VCaP (cell line): ENCODE measurements around the gene OOEP.

Experiments used
- H3K27ac ChIP-seq: fragments of 450-650 bp; 2 replicates; pipeline ENCODE4 v1.5.1; 2017
- TF ChIP-seq, protein P1 (sequence below): fragments of 450-650 bp; conservative IDR thresholded peaks from 2 replicates; pipeline ENCODE4 v1.5.1; 2017; ENCODE audit warnings: mild to moderate bottlenecking, moderate library complexity

Gene OOEP

DNA sequence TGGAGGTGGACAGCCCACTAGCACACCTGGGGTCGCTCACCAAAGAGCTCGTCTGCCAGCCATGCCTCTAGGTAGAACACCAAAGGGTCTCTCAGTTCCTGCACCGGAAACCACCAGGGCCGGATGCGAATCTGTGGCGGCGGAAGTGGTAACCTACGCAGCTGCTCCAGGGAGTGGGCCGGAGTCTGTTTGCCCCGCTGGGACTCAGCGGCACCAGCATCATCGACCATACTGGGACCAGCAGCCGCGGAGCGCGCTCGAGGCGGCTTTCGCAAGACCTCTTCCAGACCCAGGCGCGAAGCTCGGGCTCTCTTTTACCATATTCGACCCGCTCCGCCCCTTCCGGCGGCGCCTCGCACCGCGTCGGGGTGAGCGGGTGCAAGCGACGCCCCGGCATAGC, at the start of gene OOEP:
OOEP (minus strand) TSS at position 335 of the 400 bp plus-strand sequence; CDS start at position 230, 105 bp downstream.
- H3K27ac ChIP-seq: no peak within 1 kb of the TSS
- TF ChIP-seq, protein P1, sequence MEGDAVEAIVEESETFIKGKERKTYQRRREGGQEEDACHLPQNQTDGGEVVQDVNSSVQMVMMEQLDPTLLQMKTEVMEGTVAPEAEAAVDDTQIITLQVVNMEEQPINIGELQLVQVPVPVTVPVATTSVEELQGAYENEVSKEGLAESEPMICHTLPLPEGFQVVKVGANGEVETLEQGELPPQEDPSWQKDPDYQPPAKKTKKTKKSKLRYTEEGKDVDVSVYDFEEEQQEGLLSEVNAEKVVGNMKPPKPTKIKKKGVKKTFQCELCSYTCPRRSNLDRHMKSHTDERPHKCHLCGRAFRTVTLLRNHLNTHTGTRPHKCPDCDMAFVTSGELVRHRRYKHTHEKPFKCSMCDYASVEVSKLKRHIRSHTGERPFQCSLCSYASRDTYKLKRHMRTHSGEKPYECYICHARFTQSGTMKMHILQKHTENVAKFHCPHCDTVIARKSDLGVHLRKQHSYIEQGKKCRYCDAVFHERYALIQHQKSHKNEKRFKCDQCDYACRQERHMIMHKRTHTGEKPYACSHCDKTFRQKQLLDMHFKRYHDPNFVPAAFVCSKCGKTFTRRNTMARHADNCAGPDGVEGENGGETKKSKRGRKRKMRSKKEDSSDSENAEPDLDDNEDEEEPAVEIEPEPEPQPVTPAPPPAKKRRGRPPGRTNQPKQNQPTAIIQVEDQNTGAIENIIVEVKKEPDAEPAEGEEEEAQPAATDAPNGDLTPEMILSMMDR: no peak

DNA sequence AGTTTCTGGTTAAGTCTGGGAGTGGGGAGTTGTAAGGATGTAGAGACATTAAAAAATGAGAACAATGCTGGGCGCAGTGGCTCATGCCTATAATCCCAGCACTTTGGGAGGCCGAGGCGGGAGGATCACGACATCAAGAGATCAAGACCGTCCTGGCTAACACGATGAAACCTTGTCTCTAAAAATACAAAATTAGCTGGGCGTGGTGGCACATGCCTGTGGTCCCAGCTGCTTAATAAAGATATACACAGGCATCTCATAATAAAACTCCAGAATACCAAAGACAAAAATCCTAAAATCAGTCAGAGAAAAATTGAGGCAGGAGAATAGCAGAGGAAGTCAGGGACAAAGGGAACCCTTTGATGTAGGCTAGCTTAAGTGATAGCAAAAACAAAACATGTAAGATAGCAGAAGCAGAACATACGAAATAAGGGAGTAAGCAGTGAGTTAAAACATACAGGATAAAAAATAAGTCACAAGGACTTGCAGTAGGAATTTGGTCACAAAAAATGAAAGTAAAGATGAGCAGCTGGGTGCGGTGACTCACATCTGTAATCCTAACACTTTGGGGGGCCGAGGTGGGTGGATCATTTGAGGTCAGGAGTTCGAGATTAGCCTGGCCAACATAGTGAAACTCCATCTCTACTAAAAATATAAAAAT, 48.5 kb upstream of the OOEP start:
- H3K27ac ChIP-seq: no peak overlapping the region
- TF ChIP-seq, protein P1: no peak

DNA sequence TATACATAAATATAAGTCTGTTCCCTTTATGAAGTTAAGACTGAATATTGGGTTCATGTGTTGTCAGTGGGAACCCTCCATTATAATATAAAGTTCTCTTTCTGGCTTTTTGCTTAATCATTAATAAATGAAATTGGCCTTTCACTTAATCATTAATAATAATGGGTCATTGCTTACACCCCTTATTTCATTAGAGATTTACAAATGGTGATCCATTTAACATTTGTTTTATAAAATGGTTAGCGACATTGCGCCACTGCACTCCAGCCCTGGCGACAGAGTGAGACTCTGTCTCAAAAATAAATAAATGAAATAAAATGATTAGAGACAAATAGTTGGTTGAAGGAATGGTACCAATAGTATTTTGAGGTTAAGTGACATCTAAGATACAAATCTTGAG, 43.4 kb upstream of the OOEP start:
- TF ChIP-seq, protein P1: no peak
- H3K27ac ChIP-seq: no peak overlapping the region

DNA sequence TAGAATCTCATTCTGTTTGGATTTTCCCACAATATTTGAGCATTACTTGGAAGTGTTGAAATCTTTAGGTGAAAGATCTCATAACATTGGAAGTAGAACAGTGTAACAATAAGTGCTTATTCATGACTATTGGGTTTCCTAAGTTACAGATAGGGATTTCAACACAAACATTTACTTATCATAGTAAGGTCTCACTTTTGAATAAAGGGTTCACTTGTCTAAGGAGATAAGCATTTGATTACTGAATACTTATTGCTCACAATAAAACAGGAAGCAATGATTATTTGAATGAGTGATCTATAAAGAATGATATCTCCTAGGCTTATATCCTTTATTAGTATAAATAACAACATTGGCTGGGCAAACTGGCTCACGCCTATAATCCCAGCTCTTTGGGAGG, 39.7 kb upstream of the OOEP start:
- H3K27ac ChIP-seq: no peak overlapping the region
- TF ChIP-seq, protein P1: no peak

DNA sequence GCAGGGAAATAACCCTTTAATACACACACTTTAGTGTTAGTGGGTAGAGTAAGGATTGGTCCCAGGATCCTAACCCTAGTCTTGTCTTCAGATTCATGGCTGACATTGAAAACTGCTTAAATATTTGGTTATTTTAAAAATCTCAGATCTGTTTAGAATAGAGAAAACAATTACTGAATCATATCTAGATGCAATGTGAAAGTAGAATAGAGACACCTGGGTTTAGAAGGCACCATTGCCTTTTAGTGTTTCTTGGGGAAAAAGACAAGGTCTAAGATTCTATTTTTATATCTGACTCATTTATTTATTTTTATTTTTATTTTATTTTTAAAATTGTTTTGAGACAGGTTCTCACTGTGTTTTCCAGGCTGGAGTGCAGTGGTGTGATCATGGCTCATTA, 31.0 kb upstream of the OOEP start:
- TF ChIP-seq, protein P1: no peak

DNA sequence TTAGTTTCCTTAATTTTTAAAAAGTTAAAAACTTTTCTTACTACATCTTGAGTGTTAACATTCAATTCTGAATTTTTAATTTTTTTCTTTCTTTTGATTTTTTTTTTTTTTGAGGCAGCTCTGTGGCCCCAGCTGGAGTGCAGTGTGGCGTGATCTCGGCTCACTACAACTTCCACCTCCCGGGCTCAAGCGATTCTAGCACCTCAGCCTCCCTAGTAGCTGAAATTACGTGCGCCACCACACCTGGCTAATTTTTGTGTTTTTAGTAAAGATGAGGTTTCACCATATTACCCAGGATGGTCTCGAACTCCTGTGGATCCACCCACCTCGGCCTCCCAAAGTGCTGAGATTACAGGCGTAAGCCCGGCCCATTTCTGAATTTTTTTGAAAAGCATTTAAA, 26.2 kb upstream of the OOEP start:
- TF ChIP-seq, protein P1: no peak
- no peak overlapping the region for H3K27ac ChIP-seq

More for the DNA sequence above, 31.0 kb upstream of the OOEP start:
- H3K27ac ChIP-seq: no peak overlapping the region

DNA sequence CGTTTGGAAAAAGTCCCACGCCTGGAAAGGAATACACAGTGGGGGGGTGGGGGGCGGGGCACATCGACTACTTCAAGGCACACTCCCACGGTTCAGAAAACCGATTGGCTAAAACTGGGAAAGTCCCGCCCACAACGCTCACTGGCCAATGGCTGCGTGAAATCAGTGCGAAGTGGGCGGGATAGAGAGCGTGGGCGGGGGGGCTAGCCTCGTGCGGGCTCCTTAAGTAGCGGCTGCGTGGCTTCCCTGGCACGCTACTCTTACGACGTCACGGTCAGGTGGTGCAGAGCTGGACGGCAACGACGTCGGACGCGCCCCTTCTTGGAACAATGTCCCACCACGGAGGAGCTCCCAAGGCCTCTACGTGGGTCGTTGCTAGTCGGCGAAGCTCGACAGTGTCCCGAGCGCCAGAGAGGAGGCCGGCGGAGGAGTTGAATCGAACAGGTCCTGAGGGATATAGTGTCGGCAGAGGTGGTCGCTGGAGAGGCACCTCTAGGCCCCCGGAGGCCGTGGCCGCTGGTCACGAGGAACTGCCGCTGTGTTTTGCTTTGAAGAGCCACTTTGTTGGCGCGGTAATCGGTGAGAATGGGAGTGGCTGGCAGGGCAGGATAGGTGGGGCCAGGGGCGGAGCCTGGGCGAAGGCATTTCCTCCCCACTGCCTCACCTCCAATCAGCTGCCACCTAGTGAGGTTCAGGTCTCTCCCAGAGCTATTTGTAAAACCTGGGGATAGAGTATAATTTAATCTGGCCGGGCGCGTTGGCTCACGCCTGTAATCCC, 25.1 kb upstream of the OOEP start, which contains the start of gene DDX43:
DDX43 (plus strand) TSS at position 252 of the 778 bp plus-strand sequence; CDS start at position 330, 78 bp downstream.
- no peak within 1 kb of the TSS for H3K27ac ChIP-seq
- TF ChIP-seq, protein P1: no peak
